GM04503 (cell line): ENCODE measurements around the gene DBI.
"Not testable (repeated sequence)": the region's sequence is repeated elsewhere in the genome, so short reads cannot be mapped to it uniquely, and the experiment has no call there.

ENCODE experiments used
- DNase-seq: peaks from one replicate; pipeline ENCODE4 v3.0.0-alpha.2; 2012; ENCODE audit warnings: low read depth

The DBI gene

DNA sequence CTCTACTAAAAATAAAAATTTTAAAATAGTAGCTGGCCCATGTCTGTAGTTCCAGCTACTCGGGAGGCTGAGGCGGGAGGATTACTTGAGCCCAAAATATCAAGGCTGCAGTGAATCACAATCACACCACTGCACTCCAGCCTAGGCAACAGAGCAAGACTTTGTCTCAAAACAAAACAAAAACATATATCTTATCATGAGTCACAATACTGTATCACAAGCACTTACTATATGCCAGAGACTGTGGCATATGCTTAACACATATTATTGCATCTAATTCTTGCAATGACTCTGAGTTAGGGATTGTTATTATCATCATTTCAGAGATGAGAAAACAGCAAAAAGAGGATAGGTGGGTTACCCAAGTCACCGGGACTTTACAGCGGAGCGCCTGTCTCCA, 35.3 kb downstream of the DBI start:
- no peak for DNase-seq

DNA sequence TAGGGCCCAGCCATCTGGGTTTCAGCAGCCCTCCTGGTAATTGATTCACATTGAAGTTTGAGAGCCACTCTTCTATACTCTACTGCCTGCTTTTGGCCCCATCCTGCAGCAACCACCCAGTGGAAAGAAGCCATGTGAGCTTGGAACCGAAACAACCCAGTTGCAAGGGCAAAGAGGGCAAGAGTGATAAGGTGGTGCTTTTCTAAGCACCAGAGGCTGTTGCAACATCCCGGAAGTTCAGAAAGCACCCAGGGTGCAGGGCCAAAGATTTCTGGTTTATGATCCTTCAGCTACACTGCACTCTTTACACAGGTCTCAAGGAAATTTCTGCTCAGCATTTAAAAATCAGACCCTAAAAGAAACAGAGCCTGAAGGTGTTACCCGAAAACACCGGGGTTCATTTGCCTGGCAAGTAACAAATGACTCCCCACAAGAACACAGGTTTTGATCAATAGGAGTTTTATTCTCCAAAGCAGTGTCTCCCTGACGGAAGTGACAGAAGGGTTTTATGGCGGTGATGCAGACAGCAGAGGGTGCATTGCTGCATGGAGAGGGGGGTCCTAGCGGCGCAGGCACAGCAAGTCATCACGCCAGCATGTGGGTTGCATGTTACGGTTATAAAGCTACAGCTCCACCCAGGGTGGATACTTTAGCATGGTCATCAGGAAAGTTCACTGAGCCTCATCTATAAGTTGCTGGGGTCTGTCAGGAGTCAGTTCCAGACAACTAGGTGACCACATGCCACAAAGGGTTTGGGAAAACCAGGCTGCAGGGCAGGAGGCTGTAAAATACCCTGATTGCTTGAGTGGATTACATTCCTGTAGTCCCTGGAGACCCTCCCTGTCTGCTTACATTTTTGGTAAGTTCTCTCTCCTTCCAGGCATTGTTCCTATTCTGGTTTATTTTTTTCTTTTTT, 36.1 kb downstream of the DBI start:
- no peak for DNase-seq

DNA sequence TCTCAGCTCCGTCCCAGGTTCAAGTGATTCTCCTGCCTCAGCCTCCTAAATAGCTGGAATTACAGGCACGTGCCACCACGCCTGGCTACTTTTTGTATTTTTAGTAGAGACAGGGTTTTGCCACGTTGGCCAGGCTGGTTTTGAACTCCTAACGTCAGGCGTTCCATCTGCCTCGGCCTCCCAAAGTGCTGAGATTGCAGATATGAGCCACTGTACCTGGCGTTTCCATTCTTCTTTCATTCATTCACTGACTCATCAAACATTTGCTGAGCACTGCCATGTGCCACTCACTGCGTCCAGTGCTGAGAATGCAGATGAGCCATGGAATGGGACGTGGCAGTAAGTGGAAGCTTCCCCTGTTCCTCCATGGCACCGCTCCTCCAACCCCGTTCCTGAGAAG, 36.8 kb downstream of the DBI start:
- DNase-seq, result not testable (repeated sequence)

DNA sequence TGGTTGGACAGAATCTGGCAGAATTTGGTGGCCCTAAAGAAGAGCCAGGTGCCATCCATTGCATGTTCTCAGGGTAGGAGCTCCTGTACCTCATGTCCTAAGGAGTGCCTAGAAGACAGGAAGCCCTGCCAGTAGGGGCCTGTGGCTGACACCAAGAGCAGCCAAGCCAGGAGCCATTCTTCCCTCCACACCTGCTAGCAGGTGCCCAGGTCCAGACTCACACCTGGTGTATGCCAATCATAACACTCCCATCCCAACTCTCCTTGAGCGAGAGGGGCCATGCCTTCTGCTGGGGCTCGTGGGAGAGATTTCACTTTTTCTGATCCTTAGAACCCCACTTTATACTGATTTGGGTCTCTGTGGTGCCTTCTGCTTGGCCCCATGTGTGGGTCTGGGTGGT, 38.4 kb downstream of the DBI start:
- no peak for DNase-seq

DNA sequence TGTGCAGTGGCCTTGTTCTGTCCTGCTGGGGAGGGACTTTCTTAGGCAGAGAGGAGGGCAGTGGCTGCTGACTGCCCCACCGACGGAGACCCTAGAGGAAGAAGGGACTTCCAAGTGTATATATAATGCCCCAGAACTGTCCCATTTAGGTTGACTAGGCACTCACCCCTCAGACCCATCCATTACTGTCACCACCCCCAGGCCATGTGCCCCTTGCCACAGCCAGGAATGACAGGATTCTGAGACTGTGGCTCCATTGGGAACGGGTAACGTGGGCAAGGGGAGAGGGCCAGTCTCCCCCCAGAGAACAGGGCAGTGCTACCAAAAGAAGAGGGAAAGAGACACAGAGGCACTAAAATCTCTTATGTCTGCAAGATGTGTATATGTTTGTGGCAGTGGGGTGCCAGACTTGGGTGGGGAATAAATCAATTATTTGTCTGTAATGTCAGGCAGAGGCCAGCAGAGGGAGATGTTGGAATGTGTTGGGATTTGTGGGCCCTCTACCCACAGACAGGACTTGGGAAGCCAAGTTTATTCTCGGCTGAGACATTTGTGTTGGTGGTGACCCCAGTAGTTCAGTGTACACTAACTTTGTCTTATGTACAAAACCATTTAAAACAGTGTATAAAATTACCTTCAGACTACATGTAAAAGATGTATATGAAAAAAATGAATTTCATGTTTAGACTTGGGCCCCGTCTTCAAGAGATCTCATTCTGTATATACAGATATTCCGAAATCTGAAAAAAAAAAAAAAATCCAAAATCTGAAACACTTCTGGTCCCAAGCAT, 40.8 kb downstream of the DBI start:
- no peak for DNase-seq

DNA sequence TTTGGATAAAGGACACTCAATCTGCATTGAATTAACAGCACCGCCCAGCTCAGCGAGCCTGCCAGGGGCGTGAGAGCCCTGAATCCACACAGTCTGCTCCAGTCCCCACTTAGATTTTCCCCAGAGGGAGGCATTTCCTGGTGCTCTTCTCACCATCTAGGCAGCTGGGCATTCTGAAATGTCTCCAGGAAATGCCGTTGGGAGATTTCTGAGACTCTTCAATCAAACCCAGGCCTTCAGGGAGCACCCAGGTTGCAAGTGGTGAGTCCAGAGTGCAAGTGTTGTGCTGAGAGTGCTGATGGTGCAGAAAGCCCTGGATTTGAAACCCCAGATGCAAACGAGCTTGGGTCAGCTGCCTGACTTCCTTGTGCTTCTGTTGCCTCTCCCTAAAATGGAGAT, 41.4 kb downstream of the DBI start:
- DNase-seq, result no peak

DNA sequence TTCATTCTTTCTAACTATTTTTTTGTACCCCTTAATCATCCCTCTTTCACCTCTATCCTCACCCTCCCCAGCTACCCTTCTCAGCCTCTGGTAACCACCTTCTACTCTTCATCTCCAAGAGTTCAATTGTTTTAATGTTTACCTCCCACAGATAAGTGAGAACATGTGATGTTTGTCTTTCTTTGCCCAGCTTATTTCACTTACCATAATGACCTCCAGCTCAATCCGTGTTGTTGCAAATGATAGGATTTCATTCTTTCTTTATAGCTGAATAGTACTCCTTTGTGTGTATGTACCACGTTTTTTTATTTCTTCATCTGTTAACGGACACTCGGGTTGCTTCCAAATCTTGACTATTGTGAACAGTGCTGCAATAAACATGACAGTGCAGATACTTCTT, 42.7 kb downstream of the DBI start:
- no peak for DNase-seq

DNA sequence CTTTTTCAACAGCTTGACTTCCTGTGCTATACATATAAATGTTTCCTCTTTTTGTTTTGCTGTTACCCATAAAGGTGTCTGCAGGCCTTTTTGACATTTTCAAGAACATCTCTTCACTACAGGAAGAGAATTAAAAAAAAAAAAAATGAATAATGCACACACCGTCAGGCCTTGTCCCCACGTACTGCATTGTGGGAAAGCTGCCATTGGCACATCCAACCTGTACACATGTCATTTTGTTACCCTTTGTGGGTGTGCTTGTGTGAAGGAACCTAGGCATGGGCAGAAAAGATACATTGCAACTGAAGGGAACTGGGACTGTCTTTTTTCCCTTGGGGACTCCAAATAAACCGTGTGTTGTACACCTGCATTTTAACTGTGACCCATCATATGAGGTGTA, 48.1 kb downstream of the DBI start:
- DNase-seq, result no peak

DNA sequence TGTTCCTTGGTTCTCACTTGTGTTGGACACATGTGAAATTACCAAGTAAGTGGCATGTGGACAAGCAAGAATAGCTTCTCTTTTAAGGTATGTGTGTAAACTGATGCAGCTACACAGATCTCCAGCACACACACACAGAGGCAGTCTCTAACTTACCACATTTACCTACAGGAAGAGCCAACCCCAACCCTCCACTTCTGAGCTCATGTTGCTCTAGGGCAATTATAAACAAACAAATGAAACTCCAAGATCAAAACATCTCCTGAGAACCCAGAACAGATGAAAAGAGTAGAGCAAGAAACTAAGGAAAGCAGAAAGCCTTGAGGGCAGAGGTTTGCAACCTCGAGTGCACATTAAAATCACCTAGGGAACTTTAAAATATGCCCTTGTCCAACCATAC, 48.9 kb downstream of the DBI start:
- no peak for DNase-seq

DNA sequence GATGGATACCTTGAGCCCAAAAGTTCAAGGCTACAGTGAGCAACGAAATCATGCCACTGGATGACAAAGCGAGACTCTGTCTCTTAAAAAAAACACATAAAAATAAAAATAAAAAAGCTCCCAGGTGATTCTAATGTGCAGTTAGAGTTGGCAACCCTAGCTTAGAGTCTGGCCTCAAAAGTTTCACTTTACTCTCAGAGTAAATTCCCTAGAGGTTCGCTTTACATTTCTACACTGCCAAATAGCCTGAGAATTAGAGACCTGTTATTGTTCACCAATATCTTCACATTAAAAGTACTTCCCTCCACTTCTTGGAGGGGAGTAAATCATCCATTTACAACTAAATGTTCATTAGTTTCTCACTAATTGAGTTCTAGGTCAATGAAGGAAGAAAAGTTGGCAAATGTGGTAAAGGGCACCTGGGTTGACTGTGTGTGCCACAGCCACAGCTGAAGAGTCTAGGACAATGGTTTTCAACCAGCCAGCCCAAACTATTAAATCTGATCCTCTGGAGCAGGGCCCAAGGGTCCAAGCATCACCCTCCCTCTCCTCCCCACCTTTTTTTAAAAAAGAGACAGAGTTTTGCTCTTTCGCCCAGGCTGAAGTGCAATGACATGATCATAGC, 49.6 kb downstream of the DBI start:
- DNase-seq, result no peak

DNA sequence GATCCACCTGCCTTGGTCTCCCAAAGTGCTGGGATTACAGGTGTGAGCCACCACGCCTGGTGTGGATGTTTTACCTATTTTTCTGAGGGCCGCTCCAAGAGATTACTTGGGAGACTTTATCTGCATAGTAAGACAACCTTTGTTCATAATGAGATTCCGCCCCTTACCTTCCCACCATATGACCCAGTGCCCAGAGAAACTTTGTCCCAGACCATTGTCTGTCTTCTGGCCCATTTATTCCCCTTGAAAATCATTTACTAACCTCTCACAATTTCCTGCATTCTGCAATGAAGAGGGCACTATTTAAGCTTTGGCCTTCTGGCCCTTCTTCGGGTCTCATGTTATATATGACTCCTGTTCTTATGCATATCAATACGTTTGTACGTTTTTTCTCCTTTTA, 51.1 kb downstream of the DBI start:
- no peak for DNase-seq

DNA sequence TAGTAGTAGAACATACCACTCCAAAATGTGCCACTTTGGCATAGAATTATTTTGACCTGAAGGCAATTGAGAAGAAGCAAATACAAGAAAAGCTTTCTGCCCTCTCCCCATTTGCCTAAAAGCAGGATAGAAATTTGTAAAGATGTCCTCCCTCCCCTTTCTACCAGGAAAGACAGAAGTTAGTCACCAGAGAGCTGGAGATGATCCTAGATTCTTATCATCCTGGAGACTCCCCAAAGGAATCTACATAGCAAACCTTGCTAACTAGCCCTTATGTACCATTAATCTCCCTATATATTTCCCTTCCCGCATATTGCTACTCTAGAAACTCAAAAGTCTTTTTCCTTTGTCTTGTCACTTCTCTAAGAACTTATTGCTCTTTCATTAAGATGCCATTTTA, 52.3 kb downstream of the DBI start:
- no peak for DNase-seq

DNA sequence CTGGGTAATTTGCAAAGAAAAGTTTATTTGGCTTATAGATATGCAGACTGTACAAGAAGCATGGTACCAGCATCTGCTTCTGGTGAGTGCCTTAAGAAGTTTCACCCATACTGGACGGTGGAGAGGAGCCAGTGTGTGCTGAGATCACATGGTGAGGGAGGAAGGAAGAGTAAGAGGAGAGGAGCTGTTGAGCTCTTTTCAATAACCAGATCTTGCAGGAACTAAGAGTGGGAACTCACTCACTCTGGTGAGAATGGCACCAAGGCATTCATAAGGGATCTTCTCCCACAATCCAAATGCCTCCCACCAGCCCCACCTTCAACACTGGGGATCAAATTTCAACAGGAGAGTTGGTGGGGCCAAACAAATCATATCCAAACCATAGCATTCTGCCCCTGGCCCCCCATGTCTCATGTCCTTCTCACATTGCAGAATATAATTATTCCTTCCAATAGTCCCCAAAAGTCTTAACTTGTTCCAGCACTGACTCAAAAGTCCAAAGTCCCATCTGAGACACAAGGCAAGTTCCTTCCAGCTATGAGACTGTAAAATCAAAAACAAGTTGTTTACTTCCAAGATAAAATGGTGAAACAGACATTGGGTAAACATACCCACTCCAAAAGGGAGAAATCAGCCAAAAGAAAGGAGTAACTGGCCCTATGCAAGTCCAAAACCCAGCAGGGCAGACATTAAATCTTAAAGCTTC, 53.2 kb downstream of the DBI start:
- DNase-seq, result no peak

DNA sequence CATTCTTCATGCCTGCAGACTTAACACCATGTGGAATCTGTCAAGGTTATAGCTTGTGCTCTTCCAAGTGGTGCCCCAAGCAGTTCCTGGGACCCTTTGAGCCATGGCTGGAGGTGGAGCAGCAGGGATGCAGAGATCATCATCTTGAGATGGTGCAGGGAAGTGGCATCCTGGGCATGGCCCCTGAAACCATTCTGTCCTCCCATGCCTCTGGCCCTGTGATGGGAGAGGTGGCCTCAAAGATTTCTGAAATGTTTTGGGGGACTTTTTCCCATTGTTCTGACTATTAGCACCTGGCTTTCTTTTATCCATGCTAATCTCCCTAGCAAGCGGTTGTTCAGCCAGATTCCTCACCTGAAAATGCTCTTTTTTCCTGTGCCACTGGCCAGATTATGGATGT, 54.5 kb downstream of the DBI start:
- no peak for DNase-seq

DNA sequence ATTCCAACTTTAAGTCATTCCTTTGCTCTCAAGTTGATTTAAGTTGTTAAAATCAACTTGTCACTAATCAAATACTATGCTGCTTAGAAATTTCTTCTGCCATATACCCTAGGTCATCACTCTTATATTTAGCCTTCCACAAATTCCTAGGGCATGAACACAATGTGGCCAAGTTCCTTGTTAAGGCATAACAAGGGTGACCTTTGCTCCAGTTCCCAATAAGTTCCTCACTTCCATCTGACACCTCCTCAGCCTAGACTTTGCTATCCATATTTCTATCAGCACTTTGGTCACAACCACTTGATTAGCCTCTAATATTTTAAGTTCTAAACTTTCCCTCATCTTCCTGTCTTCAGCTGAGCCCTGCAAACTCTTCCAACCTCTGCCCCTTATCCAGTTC, 55.0 kb downstream of the DBI start:
- no peak for DNase-seq
